H9 (cell line): ENCODE results near the gene DBN1. TPM values are rescaled to one million over a fixed set of nuclear protein-coding genes. Genes with fewer than 3 reads are reported as not detected.

Experiments
- DNase-seq: peaks from one replicate; pipeline ENCODE4 v3.0.0-alpha.2; 2017
- H2AFZ ChIP-seq: one replicate; pipeline ENCODE4 v1.6.1; 2013; ENCODE audit warnings: mild to moderate bottlenecking, low read length, control low read depth, moderate library complexity
- H2AK5ac ChIP-seq: 2 replicates; pipeline ENCODE4 v1.6.1; 2013; ENCODE audit warnings: low read length, control low read depth, mixed read lengths; ENCODE audit not compliant: insufficient read length
- H2BK120ac ChIP-seq: one replicate; pipeline ENCODE4 v1.6.1; 2013; ENCODE audit warnings: low read depth, mild to moderate bottlenecking, low read length, control low read depth, inconsistent platforms; ENCODE audit not compliant: poor library complexity, severe bottlenecking
- H2BK12ac ChIP-seq: 2 replicates; pipeline ENCODE4 v1.6.1; 2013; ENCODE audit warnings: low read length, control low read depth, mixed read lengths, low read depth; ENCODE audit not compliant: insufficient read length
- H2BK15ac ChIP-seq: 2 replicates; pipeline ENCODE4 v1.6.1; 2013; ENCODE audit warnings: low read depth, low read length, control low read depth
- H2BK20ac ChIP-seq: one replicate; pipeline ENCODE4 v1.6.1; 2013; ENCODE audit warnings: low read depth, mild to moderate bottlenecking, low read length, control low read depth, inconsistent platforms; ENCODE audit not compliant: poor library complexity, severe bottlenecking
- H2BK5ac ChIP-seq: 2 replicates; pipeline ENCODE4 v1.6.1; 2013; ENCODE audit warnings: low read length, control low read depth, mixed read lengths; ENCODE audit not compliant: insufficient read length
- H3K14ac ChIP-seq: 2 replicates; pipeline ENCODE4 v1.6.1; 2013; ENCODE audit warnings: low read length, control low read depth; ENCODE audit not compliant: insufficient read depth
- H3K18ac ChIP-seq: 2 replicates; pipeline ENCODE4 v1.6.1; 2013; ENCODE audit warnings: low read depth, mild to moderate bottlenecking, mixed read lengths, low read length, control low read depth; ENCODE audit not compliant: insufficient read length
- H3K23ac ChIP-seq: 2 replicates; pipeline ENCODE4 v1.6.1; 2013; ENCODE audit warnings: low read length, control low read depth, mixed read lengths, low read depth; ENCODE audit not compliant: insufficient read length
- H3K23me2 ChIP-seq: 2 replicates; pipeline ENCODE4 v1.6.1; 2013; ENCODE audit warnings: low read depth, mild to moderate bottlenecking, mixed read lengths, low read length, control low read depth; ENCODE audit not compliant: insufficient read length, poor library complexity, severe bottlenecking
- H3K27ac ChIP-seq: 2 replicates; pipeline ENCODE4 v1.5.1; 2013; ENCODE audit warnings: low read length, control low read depth, mixed read lengths, low read depth; ENCODE audit not compliant: insufficient read length
- H3K27me3 ChIP-seq: 2 replicates; pipeline ENCODE4 v1.6.1; 2013; ENCODE audit warnings: low read length, control low read depth, inconsistent platforms; ENCODE audit not compliant: insufficient read depth
- H3K4ac ChIP-seq: 2 replicates; pipeline ENCODE4 v1.6.1; 2013; ENCODE audit warnings: low read depth, mild to moderate bottlenecking, control low read depth, inconsistent platforms, low read length, moderate library complexity
- H3K4me1 ChIP-seq: 2 replicates; pipeline ENCODE4 v1.6.1; 2013; ENCODE audit warnings: low read length, control low read depth, inconsistent platforms; ENCODE audit not compliant: insufficient read depth
- H3K4me2 ChIP-seq: 2 replicates; pipeline ENCODE4 v1.6.1; 2013; ENCODE audit warnings: low read length, control low read depth, mixed read lengths; ENCODE audit not compliant: insufficient read length, insufficient read depth
- H3K56ac ChIP-seq: 2 replicates; pipeline ENCODE4 v1.6.1; 2013; ENCODE audit warnings: low read depth, mild to moderate bottlenecking, mixed read lengths, low read length, control low read depth; ENCODE audit not compliant: insufficient read length
- H3K79me1 ChIP-seq: 2 replicates; pipeline ENCODE4 v1.6.1; 2013; ENCODE audit warnings: low read depth, mild to moderate bottlenecking, moderate library complexity, low read length, control low read depth, inconsistent platforms; ENCODE audit not compliant: insufficient read depth, poor library complexity, severe bottlenecking
- H3K79me2 ChIP-seq: 2 replicates; pipeline ENCODE4 v1.6.1; 2013; ENCODE audit warnings: low read length, control low read depth, inconsistent platforms; ENCODE audit not compliant: insufficient read depth
- H3K9ac ChIP-seq: 2 replicates; pipeline ENCODE4 v1.6.1; 2013; ENCODE audit warnings: low read length, control low read depth, mixed read lengths; ENCODE audit not compliant: insufficient read length; ENCODE audit errors: extremely low read depth
- H3K9me3 ChIP-seq: one replicate; pipeline ENCODE4 v1.6.1; 2013; ENCODE audit warnings: low read depth, low read length, inconsistent platforms; ENCODE audit not compliant: control insufficient read depth
- H3T11ph ChIP-seq: one replicate; pipeline ENCODE4 v1.6.1; 2013; ENCODE audit warnings: mild to moderate bottlenecking, low read length, control low read depth, inconsistent platforms
- H4K20me1 ChIP-seq: one replicate; pipeline ENCODE4 v1.6.1; 2013; ENCODE audit not compliant: control insufficient read depth, insufficient read length, insufficient read depth
- H4K5ac ChIP-seq: 2 replicates; pipeline ENCODE4 v1.6.1; 2013; ENCODE audit warnings: low read depth, mild to moderate bottlenecking, mixed read lengths, low read length, control low read depth; ENCODE audit not compliant: insufficient read length
- H4K8ac ChIP-seq: replicated peaks from 2 replicates; pipeline ENCODE4 v1.6.1; 2013; ENCODE audit warnings: low read length, control low read depth, mixed read lengths, low read depth; ENCODE audit not compliant: insufficient read length
- H4K91ac ChIP-seq: 2 replicates; pipeline ENCODE4 v1.6.1; 2013; ENCODE audit warnings: low read depth, mild to moderate bottlenecking, moderate library complexity, mixed read lengths, low read length, control low read depth; ENCODE audit not compliant: insufficient read length
- H3K27ac Mint-ChIP-seq, 3 experiments: 2 replicates in 2 of 3; 3 replicates in 1 of 3; pipeline ENCODE4 v1.8.0; 2020 to 2021; ENCODE audit warnings: mixed read lengths in 3 of 3, mild to moderate bottlenecking in 1 of 3, moderate library complexity in 1 of 3
- H3K27me3 Mint-ChIP-seq: 2 replicates; pipeline ENCODE4 v1.8.0; 2021; ENCODE audit warnings: low read depth, mild to moderate bottlenecking, moderate library complexity, mixed read lengths
- H3K36me3 Mint-ChIP-seq, 3 experiments: 2 replicates in 2 of 3; 3 replicates in 1 of 3; pipeline ENCODE4 v1.8.0; 2020 to 2021; ENCODE audit warnings: low read depth in 3 of 3, mixed read lengths in 3 of 3; ENCODE audit not compliant: insufficient read depth in 1 of 3
- H3K4me1 Mint-ChIP-seq, 2 experiments: 2 replicates each; pipeline ENCODE4 v1.8.0; 2020; ENCODE audit warnings: mixed read lengths in 2 of 2
- H3K4me3 Mint-ChIP-seq, 2 experiments: 2 replicates in 1 of 2; 3 replicates in 1 of 2; pipeline ENCODE4 v1.8.0; 2020 to 2021; ENCODE audit warnings: mild to moderate bottlenecking in 2 of 2, mixed read lengths in 2 of 2, moderate library complexity in 1 of 2
- H3K9me3 Mint-ChIP-seq, 2 experiments: 2 replicates in 1 of 2; 3 replicates in 1 of 2; pipeline ENCODE4 v1.8.0; 2020; ENCODE audit warnings: mild to moderate bottlenecking in 2 of 2, mixed read lengths in 2 of 2, moderate library complexity in 1 of 2
- WGBS: extraction: QIAGEN DNeasy Blood & Tissue Kit; methylation state at CpG from one replicate; pipeline ENCODE4 v1.1.7; 2013; ENCODE audit warnings: missing lambda C conversion rate, low lambda C conversion rate, mixed read lengths; ENCODE audit not compliant: insufficient read length; ENCODE audit errors: extremely low coverage; 5-methylcytosine and 5-hydroxymethylcytosine counted together
- total RNA-seq: library from RNA; stranded (reverse); gene quantifications from 2 replicates; pipeline ENCODE4 v1.2.1, GENCODE V29; 2021
- TF ChIP-seq, protein P1 (sequence below): fragments of 200-600 bp; sonication (generic); conservative IDR thresholded peaks from 3 replicates; pipeline ENCODE4 v1.8.0; 2021; ENCODE audit warnings: antibody characterized with exemption, mild to moderate bottlenecking

DBN1 gene
- total RNA-seq, 1 experiment from 2014 or later: 340 TPM

DNA sequence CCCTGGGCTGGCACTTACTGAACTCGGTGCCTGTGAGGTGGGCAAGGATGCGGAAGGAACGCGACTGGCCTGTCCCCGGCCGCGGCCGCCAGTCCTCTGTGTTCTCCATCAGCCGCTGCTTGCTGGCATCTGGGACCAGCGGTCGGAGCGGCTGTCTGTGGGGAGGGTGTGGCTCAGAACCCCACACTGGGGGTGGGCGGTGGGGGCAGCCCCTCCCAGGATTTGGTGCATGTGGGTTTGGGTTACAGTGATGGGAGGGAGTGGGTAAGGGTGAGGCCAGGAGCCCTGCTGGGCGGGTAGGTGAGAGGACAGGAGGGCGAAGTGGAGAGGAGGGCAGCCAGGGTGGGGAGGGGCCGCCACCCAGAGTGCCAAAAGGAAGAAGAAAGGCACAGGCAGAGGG lies 17.6 kb upstream of the DBN1 start:
- Histone ChIP-seq H3K14ac (no peak overlapping the region), H3K23ac (no peak overlapping the region), H2BK12ac (no peak overlapping the region), H3K56ac (no peak overlapping the region), H4K8ac (no peak overlapping the region), H2AFZ (no peak overlapping the region), H3K23me2 (no peaks in the 10 kb centered on the region), H2AK5ac (no peak overlapping the region), H2BK5ac (no peak overlapping the region), H3K4ac (no peak overlapping the region), H3K79me2 (no peaks in the 10 kb centered on the region), H3K4me1 (peaks cover 4% of the 10 kb centered on the region; the same call in 1 of the 2 replicates), H3K9me3 (no peaks in the 10 kb centered on the region), H3K27me3 (no peaks in the 10 kb centered on the region), H3K79me1 (no peaks in the 10 kb centered on the region), H4K91ac (no peak overlapping the region), H3K4me2 (no peak overlapping the region), H3K18ac (no peak overlapping the region), H2BK20ac (no peak overlapping the region), H4K20me1 (no peaks in the 10 kb centered on the region), H2BK15ac (no peak overlapping the region), H4K5ac (no peak overlapping the region), H3T11ph (no peak overlapping the region), H2BK120ac (no peak overlapping the region), H3K27ac (no peak overlapping the region), H3K9ac (no peak overlapping the region)
- TF ChIP-seq, protein P1, sequence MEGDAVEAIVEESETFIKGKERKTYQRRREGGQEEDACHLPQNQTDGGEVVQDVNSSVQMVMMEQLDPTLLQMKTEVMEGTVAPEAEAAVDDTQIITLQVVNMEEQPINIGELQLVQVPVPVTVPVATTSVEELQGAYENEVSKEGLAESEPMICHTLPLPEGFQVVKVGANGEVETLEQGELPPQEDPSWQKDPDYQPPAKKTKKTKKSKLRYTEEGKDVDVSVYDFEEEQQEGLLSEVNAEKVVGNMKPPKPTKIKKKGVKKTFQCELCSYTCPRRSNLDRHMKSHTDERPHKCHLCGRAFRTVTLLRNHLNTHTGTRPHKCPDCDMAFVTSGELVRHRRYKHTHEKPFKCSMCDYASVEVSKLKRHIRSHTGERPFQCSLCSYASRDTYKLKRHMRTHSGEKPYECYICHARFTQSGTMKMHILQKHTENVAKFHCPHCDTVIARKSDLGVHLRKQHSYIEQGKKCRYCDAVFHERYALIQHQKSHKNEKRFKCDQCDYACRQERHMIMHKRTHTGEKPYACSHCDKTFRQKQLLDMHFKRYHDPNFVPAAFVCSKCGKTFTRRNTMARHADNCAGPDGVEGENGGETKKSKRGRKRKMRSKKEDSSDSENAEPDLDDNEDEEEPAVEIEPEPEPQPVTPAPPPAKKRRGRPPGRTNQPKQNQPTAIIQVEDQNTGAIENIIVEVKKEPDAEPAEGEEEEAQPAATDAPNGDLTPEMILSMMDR: no peak
- peaks cover 17 to 39% of the 10 kb centered on the region in 2 experiments for H3K4me1 Mint-ChIP-seq
- H3K36me3 Mint-ChIP-seq: peaks cover 40 to 73% (median 68%) of the 10 kb centered on the region in 3 experiments
- no peaks in the 10 kb centered on the region; a peak in 1 of 5 replicates for H3K9me3 Mint-ChIP-seq
- whole genome bisulfite sequencing: no CpG with 5 or more reads among the region's 16 CpGs
- H3K27ac Mint-ChIP-seq: peak overlapping the region in 2 of 3 experiments; percentile 74 to 87; a peak in 2 of 7 replicates
- no peak for DNase-seq
- no peaks in the 10 kb centered on the region for H3K27me3 Mint-ChIP-seq
- no peak overlapping the region for H3K4me3 Mint-ChIP-seq
